Fibroblast of mammary gland (primary cell): Measurements from ENCODE around the gene TFF3.

Experiments
- DNase-seq: peaks from one replicate; pipeline ENCODE4 v3.0.0-alpha.2; 2010; ENCODE audit warnings: low read depth
- H3K4me3 ChIP-seq: 2 replicates; pipeline ENCODE4 v1.5.1; 2011; ENCODE audit warnings: low read depth, mild to moderate bottlenecking, low read length, moderate library complexity; ENCODE audit not compliant: control insufficient read depth
- TF ChIP-seq, protein P1 (sequence below): conservative IDR thresholded peaks from 2 replicates; pipeline ENCODE4 v1.5.1; 2011; ENCODE audit warnings: low read depth, low read length, inconsistent platforms; ENCODE audit not compliant: control insufficient read depth, insufficient read depth

TFF3 gene, protein sequence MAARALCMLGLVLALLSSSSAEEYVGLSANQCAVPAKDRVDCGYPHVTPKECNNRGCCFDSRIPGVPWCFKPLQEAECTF

GRCh38 chr21:42315296-42315891, at the start of gene TFF3:
TFF3 (minus strand) TSS chr21:42315409; CDS start chr21:42315374, 35 bp downstream.
- no peak for DNase-seq
- TF ChIP-seq, protein P1, sequence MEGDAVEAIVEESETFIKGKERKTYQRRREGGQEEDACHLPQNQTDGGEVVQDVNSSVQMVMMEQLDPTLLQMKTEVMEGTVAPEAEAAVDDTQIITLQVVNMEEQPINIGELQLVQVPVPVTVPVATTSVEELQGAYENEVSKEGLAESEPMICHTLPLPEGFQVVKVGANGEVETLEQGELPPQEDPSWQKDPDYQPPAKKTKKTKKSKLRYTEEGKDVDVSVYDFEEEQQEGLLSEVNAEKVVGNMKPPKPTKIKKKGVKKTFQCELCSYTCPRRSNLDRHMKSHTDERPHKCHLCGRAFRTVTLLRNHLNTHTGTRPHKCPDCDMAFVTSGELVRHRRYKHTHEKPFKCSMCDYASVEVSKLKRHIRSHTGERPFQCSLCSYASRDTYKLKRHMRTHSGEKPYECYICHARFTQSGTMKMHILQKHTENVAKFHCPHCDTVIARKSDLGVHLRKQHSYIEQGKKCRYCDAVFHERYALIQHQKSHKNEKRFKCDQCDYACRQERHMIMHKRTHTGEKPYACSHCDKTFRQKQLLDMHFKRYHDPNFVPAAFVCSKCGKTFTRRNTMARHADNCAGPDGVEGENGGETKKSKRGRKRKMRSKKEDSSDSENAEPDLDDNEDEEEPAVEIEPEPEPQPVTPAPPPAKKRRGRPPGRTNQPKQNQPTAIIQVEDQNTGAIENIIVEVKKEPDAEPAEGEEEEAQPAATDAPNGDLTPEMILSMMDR = no peak
- no peak within 1 kb of the TSS for H3K4me3 ChIP-seq

DNA sequence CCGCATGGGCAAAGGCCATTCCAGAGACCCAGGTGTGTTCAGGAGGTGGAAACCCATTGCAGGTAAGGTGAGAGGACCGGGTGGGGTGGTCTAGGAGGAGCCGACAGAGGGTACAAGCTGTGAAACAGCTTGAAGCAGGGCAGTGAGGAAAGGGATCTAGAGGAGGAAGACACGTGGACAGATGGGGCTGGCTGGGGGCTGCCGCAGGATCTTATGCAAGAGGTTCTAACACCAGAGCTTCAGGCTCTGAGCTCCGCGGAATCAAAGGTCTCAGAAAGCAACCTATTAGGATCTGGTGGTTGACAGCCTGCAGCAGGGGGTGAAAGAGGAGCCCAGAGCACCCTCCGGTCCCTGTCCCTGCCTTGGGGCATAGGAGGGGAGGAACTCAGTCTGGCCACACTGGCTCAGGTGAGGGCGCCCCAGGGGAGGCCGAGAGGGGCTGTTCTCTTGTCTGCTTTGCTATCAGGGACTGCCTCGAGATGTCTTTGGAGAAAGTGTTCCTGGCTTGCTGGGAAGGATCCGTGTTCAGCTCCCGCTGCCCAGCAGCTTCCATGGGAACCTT, 49.2 kb upstream of the TFF3 start:
- no peak overlapping the region for H3K4me3 ChIP-seq
- no peak for DNase-seq
- TF ChIP-seq, protein P1 = no peak

DNA sequence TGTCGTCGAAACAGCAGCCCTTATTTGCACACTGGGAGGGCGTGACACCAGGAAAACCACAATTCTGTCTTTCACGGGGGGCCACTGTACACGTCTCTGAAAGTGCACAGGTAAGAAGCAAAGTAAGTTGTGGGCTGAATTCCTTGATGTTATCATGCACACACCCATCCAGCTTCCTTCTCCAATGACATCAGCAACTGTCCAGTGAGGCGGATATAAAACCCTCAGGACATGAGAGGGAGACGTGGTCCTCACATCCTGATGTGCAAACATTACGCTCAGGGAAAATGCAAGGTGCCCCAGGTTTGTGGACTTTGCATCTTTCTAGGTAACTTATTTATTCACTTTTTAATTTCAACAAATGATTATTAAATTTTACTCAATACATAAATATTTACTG, 48.1 kb upstream of the TFF3 start:
- TF ChIP-seq, protein P1 = no peak

DNA sequence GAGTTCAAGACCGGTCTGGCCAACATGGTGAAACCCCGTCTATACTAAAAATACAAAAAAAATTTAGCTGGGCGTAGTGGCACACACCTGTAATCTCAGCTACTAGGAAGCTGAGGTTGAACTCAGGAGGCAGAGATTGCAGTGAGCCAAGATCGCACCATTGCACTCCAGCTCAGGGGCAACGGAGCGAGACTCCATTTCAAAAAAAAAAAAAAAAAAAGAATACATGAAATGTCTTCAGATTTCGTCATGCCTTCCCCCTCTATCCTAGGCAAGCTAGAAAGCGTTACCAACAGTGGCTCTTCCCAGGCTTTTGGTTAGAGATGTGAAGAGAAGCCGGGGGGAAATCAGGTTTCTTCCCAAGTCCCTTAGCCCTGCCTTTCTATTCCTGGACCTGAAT, 47.5 kb upstream of the TFF3 start:
- DNase-seq = no peak

More for the DNA sequence above, 48.1 kb upstream of the TFF3 start:
- DNase-seq = no peak
- H3K4me3 ChIP-seq = no peak overlapping the region

DNA sequence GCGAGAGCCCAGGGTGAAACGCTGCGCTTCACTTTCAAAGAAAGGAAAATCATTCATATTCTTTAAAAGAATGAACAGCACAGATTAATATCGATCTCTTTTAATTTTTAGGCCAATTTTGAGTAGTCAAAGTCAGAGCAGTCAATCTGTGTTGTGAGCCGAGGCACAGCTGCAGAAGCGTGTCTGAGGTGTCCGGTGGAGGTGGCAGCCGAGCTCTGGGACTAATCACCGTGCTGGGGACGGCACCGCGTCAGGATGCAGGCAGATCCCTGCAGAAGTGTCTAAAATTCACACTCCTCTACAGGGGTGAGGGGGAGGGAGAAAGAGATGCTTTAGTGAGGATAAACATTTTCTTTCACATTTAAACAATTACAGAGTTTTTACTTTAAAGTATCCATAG, 47.0 kb upstream of the TFF3 start:
- H3K4me3 ChIP-seq = no peak overlapping the region
- TF ChIP-seq, protein P1 = no peak

More for the DNA sequence above, 47.5 kb upstream of the TFF3 start:
- no peak overlapping the region for H3K4me3 ChIP-seq
- TF ChIP-seq, protein P1 = no peak

GRCh38 chr21:42361286-42361685, 46.1 kb upstream of the TFF3 start:
- no peak for DNase-seq
- TF ChIP-seq, protein P1 = no peak
- no peak overlapping the region for H3K4me3 ChIP-seq

More for the DNA sequence above, 47.0 kb upstream of the TFF3 start:
- DNase-seq = no peak
